Measurements from ENCODE around the gene B4GALT1. TPM values are rescaled to one million over a fixed set of nuclear protein-coding genes. Genes with fewer than 3 reads are reported as not detected.

Gene B4GALT1
- total RNA-seq (10 to 100 TPM; 38.0 to 38.3 TPM), polyA plus RNA-seq (41.6 TPM)

DNA sequence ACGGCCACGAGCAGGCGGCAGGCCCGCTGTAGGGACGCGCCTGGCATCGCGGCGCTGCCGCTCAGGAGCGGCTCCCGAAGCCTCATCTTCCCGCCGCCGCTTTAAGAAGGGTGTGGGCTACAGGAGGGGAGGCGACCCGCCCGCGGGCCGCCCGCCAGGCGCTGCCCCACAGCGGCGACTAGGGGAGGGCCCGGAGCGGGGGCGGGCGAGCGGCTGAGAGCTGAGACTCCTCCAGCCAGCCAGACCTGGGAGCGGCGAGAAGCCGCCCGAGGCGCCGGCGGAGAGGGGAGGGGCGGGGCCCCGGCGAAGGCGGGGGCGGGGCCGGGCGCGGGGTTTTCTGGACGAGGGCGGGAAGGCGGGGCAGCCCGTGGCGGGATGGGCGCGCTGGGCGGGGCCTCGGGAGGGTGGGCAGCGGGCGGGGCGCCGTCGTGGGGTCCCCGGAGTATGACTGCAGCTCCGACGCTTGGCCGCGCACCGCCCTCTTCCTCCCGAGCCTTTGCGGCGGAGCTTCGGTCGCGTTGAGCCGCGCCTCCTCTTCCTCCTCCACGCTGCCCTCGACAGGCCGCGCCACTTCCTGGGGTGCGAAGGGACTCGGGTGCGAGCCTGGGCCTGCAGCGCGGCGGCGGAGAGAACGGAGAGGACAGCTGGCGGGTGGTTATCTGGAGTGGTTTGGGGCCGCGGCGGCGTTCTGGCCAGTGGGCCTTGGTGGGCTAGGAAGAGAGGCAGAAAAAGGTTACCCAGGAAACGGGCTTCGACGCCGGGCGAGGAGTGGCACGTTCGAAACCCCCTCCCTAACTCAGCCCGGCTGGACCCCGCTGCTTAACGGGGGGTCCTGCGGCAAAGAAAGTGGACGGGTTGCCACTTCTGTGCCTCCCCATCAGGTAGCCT lies at the start of gene B4GALT1:
Gene B4GALT1, minus strand, starts transcription at position 253 of the 888 bp plus-strand sequence. Its CDS starts 167 bp downstream, at position 86.
- Mint-ChIP-seq H3K27me3 (no peaks in the 10 kb centered on the region), H3K4me3 (peak within 1 kb of the TSS; percentile 88 to 99 (median 98)), H3K36me3 (peaks cover 1 to 24% (median 4%) of the 10 kb centered on the region in 3 donors), H3K9me3 (no peaks in the 10 kb centered on the region), H3K27ac (peak within 1 kb of the TSS; percentile 98 to 99 (median 99)), H3K4me1 (peaks cover 51 to 58% (median 56%) of the 10 kb centered on the region in 3 donors)
- H3K9me3 ChIP-seq (ENCODE audit: low read length): no peaks in the 10 kb centered on the region
- ChIA-PET CTCF (interaction anchor here (0.8 to 1.9 kb wide), 12 partner anchors 8 to 90 kb away, joined by 3 to 10 read pairs (median 3); no protein-coding TSS in a partner anchor), POLR2A (interaction anchor here (0.7 to 2.1 kb wide), 10 partner anchors 10 to 617 kb away, joined by 3 to 16 read pairs (median 5); partner anchors contain the start of genes BAG1, CHMP5, DNAJA1 and NFX1)
- H3K27me3 ChIP-seq (ENCODE audit: insufficient read depth, low read length, poor library complexity, severe bottlenecking): no peaks in the 10 kb centered on the region
- peak; percentile 88 to 98 (median 95) for DNase-seq
- no peaks in the 10 kb centered on the region for H3K36me3 ChIP-seq (ENCODE audit: insufficient read depth, low read length)
- peak within 1 kb of the TSS; percentile 62 for H3K4me3 ChIP-seq (ENCODE audit: low read length)
- H3K4me1 ChIP-seq (ENCODE audit: insufficient read depth, low read length): peaks cover 42% of the 10 kb centered on the region
- peak within 1 kb of the TSS; percentile 91 for H3K27ac ChIP-seq (ENCODE audit: low read depth, low read length)

DNA sequence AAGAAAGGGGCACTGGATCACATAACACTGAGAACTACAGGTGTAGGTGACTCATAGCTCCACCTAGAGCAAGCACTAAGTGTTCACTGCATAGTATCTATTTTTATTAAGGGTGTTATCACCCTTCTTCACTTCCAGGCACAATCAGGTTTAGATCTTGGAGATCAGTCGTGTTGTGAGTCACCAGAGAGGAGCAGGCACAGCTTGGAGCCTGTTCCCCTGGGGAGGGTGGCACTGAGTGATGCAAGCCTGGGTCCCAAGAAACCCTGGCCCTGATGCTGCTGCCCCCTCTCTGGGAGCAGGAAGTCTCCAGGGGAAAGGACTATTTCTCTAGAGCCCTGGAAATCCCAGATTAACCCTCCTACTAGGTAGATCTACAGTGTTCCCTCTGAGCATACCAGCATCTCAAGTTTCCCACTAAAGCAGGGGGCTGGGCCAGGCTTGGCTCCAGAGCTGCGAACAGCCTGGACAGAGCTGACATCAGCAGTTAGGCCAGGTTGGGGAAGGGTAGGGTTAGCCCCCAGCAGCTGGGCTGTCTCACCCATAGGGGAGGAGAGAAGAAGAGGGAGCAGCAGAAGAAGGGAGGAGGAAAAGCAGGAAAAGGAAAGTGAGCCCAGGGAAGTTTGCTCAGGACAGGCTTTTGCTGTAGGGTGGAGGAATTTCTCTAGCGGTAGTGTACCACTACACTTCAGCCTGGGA lies 44.7 kb upstream of the B4GALT1 start:
- no peaks in the 10 kb centered on the region for H3K36me3 Mint-ChIP-seq
- POLR2A ChIA-PET: no interaction called here
- no peak overlapping the region for H3K27ac ChIP-seq (ENCODE audit: low read depth, low read length)
- no peak overlapping the region for H3K27ac Mint-ChIP-seq
- H3K4me3 Mint-ChIP-seq: no peak overlapping the region
- no peaks in the 10 kb centered on the region for H3K9me3 Mint-ChIP-seq
- CTCF ChIA-PET: no interaction called here
- H3K4me1 ChIP-seq (ENCODE audit: insufficient read depth, low read length): no peaks in the 10 kb centered on the region
- H3K4me1 Mint-ChIP-seq: no peaks in the 10 kb centered on the region
- H3K36me3 ChIP-seq (ENCODE audit: insufficient read depth, low read length): no peaks in the 10 kb centered on the region
- H3K9me3 ChIP-seq (ENCODE audit: low read length): no peaks in the 10 kb centered on the region
- peaks cover 0 to 1% of the 10 kb centered on the region in 2 donors for H3K27me3 Mint-ChIP-seq
- H3K4me3 ChIP-seq (ENCODE audit: low read length): no peak overlapping the region
- H3K27me3 ChIP-seq (ENCODE audit: insufficient read depth, low read length, poor library complexity, severe bottlenecking): no peaks in the 10 kb centered on the region
- no peak for DNase-seq

GRCh38 chr9:33210006-33210715 lies 43.0 kb upstream of the B4GALT1 start:
- Histone ChIP-seq H3K36me3 (ENCODE audit: insufficient read depth, low read length) (no peaks in the 10 kb centered on the region), H3K27ac (ENCODE audit: low read depth, low read length) (no peak overlapping the region), H3K9me3 (ENCODE audit: low read length) (no peaks in the 10 kb centered on the region), H3K4me1 (ENCODE audit: insufficient read depth, low read length) (no peaks in the 10 kb centered on the region), H3K27me3 (ENCODE audit: insufficient read depth, low read length, poor library complexity, severe bottlenecking) (no peaks in the 10 kb centered on the region), H3K4me3 (ENCODE audit: low read length) (no peak overlapping the region)
- no peaks in the 10 kb centered on the region for H3K36me3 Mint-ChIP-seq
- no peaks in the 10 kb centered on the region for H3K9me3 Mint-ChIP-seq
- no peaks in the 10 kb centered on the region for H3K4me1 Mint-ChIP-seq
- H3K4me3 Mint-ChIP-seq: no peak overlapping the region
- CTCF ChIA-PET: no interaction called here
- H3K27me3 Mint-ChIP-seq: peaks cover 0 to 1% of the 10 kb centered on the region in 2 donors
- H3K27ac Mint-ChIP-seq: peak overlapping the region in 1 of 8 donors; percentile 52
- POLR2A ChIA-PET: no interaction called here
- DNase-seq: no peak

GRCh38 chr9:33209394-33209793 lies 42.3 kb upstream of the B4GALT1 start:
- Histone ChIP-seq H3K27me3 (ENCODE audit: insufficient read depth, low read length, poor library complexity, severe bottlenecking) (no peaks in the 10 kb centered on the region), H3K27ac (ENCODE audit: low read depth, low read length) (no peak overlapping the region), H3K9me3 (ENCODE audit: low read length) (no peaks in the 10 kb centered on the region), H3K4me1 (ENCODE audit: insufficient read depth, low read length) (no peaks in the 10 kb centered on the region), H3K4me3 (ENCODE audit: low read length) (no peak overlapping the region), H3K36me3 (ENCODE audit: insufficient read depth, low read length) (no peaks in the 10 kb centered on the region)
- Mint-ChIP-seq H3K27ac (peak overlapping the region in 1 of 8 donors; percentile 76), H3K4me1 (no peaks in the 10 kb centered on the region), H3K9me3 (no peaks in the 10 kb centered on the region), H3K36me3 (no peaks in the 10 kb centered on the region), H3K4me3 (no peak overlapping the region), H3K27me3 (peaks cover 0 to 6% of the 10 kb centered on the region in 2 donors)
- ChIA-PET POLR2A (no interaction called here), CTCF (no interaction called here)
- no peak for DNase-seq

DNA sequence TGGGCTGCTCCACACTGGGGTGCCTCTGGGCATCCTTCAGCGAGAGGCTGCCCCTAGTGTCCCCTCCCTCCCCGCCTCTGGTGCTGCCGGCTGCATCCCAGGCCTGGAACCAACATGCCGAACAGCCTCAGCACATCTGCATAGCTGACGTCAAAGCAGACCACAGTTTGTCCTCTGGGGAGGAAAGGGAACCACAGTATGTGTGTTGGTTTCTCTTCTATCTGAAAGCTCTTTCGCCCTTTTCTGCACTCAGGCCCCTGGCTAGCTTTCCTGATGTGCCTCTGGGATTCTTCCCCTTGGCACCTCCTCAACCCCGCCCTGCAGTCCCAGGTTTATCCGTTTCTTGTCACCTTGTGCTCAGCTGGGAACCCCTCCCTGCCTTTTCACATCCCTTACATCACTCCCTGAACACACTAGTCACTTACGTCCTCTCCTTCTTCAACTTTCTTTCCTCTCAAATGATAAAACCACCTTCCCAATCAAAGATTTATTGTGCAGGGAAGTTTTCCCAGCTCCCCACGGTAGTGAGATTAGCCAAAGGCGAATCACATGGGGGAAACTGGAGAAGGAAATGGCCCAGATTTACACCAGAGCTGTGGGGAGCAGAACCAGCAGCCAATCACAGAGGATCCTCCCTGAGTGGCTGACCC lies 35.5 kb upstream of the B4GALT1 start:
- peaks cover 7 to 13% (median 8%) of the 10 kb centered on the region in 3 donors for H3K4me1 Mint-ChIP-seq
- POLR2A ChIA-PET: no interaction called here

GRCh38 chr9:33202018-33202417 lies 34.9 kb upstream of the B4GALT1 start:
- Mint-ChIP-seq H3K27me3 (peaks cover 0 to 12% of the 10 kb centered on the region in 2 donors), H3K4me3 (no peak overlapping the region), H3K4me1 (peaks cover 7 to 13% (median 8%) of the 10 kb centered on the region in 3 donors), H3K9me3 (no peaks in the 10 kb centered on the region), H3K27ac (peak overlapping the region in 1 of 8 donors; percentile 83), H3K36me3 (no peaks in the 10 kb centered on the region)
- Histone ChIP-seq H3K9me3 (ENCODE audit: low read length) (no peaks in the 10 kb centered on the region), H3K36me3 (ENCODE audit: insufficient read depth, low read length) (no peaks in the 10 kb centered on the region), H3K27ac (ENCODE audit: low read depth, low read length) (no peak overlapping the region), H3K4me1 (ENCODE audit: insufficient read depth, low read length) (peaks cover 9% of the 10 kb centered on the region), H3K27me3 (ENCODE audit: insufficient read depth, low read length, poor library complexity, severe bottlenecking) (no peaks in the 10 kb centered on the region), H3K4me3 (ENCODE audit: low read length) (no peak overlapping the region)
- no peak for DNase-seq
- POLR2A ChIA-PET: no interaction called here
- CTCF ChIA-PET: interaction anchor here (1.2 to 1.4 kb wide), 2 partner anchors 9 to 24 kb away, joined by 3 read pairs; no protein-coding TSS in a partner anchor

More for the DNA sequence above, 35.5 kb upstream of the B4GALT1 start:
- H3K36me3 Mint-ChIP-seq: no peaks in the 10 kb centered on the region
- no peaks in the 10 kb centered on the region for H3K27me3 ChIP-seq (ENCODE audit: insufficient read depth, low read length, poor library complexity, severe bottlenecking)
- H3K36me3 ChIP-seq (ENCODE audit: insufficient read depth, low read length): no peaks in the 10 kb centered on the region
- CTCF ChIA-PET: interaction anchor here (1.2 kb wide), 1 partner anchor 10 kb away, joined by 3 read pairs; no protein-coding TSS in a partner anchor
- H3K27me3 Mint-ChIP-seq: peaks cover 0 to 9% of the 10 kb centered on the region in 2 donors
- H3K9me3 ChIP-seq (ENCODE audit: low read length): no peaks in the 10 kb centered on the region
- H3K27ac Mint-ChIP-seq: peak overlapping the region in 6 of 8 donors; percentile 27 to 92 (median 76)
- peak overlapping the region in 3 of 7 donors; percentile 25 to 63 (median 49) for H3K4me3 Mint-ChIP-seq
- DNase-seq: peak in 4 of 5 donors; percentile 7 to 56 (median 24)
- H3K4me1 ChIP-seq (ENCODE audit: insufficient read depth, low read length): peaks cover 9% of the 10 kb centered on the region
- H3K27ac ChIP-seq (ENCODE audit: low read depth, low read length): no peak overlapping the region
- H3K4me3 ChIP-seq (ENCODE audit: low read length): no peak overlapping the region
- no peaks in the 10 kb centered on the region for H3K9me3 Mint-ChIP-seq

GRCh38 chr9:33198165-33198564 lies 31.0 kb upstream of the B4GALT1 start:
- H3K27ac ChIP-seq (ENCODE audit: low read depth, low read length): no peak overlapping the region
- H3K9me3 Mint-ChIP-seq: no peaks in the 10 kb centered on the region
- H3K36me3 ChIP-seq (ENCODE audit: insufficient read depth, low read length): no peaks in the 10 kb centered on the region
- CTCF ChIA-PET: no interaction called here
- POLR2A ChIA-PET: no interaction called here
- H3K4me1 Mint-ChIP-seq: peaks cover 7 to 13% (median 8%) of the 10 kb centered on the region in 3 donors
- H3K36me3 Mint-ChIP-seq: no peaks in the 10 kb centered on the region
- H3K4me3 ChIP-seq (ENCODE audit: low read length): no peak overlapping the region
- H3K4me1 ChIP-seq (ENCODE audit: insufficient read depth, low read length): peaks cover 9% of the 10 kb centered on the region
- no peaks in the 10 kb centered on the region for H3K27me3 ChIP-seq (ENCODE audit: insufficient read depth, low read length, poor library complexity, severe bottlenecking)
- peaks cover 0 to 8% of the 10 kb centered on the region in 2 donors for H3K27me3 Mint-ChIP-seq
- no peaks in the 10 kb centered on the region for H3K9me3 ChIP-seq (ENCODE audit: low read length)
- no peak overlapping the region for H3K4me3 Mint-ChIP-seq
- H3K27ac Mint-ChIP-seq: no peak overlapping the region
- DNase-seq: no peak
